ENCODE results near the gene TRERF1.

- TF ChIP-seq POLR2AphosphoS5 (IDR thresholded peaks at IDR 0.05) (no peak), CTCF (IDR thresholded peaks at IDR 0.05) (no peak), POLR2A (IDR thresholded peaks at IDR 0.05) (no peak), EP300 (IDR thresholded peaks at IDR 0.05) (no peak)
These were observed 171.6 kb downstream of the TRERF1 start for GRCh38 chr6:42279966-42280629.

All from upper lobe of left lung (tissue), 4 donors.